Astrocyte (in vitro differentiated cells and primary cell): ENCODE measurements around the gene SORT1. TPM values are rescaled to one million over a fixed set of nuclear protein-coding genes. Genes with fewer than 3 reads are reported as not detected.

ENCODE experiments used
- DNase-seq: peaks from one replicate; pipeline ENCODE4 v3.0.0-alpha.2; 2010; ENCODE audit warnings: low read depth
- FAIRE-seq: peaks from 2 replicates; lab custom pipeline; 2011; peaks lifted over from hg19 to GRCh38; lab: Jason Lieb, UNC
- H2AFZ ChIP-seq: 2 replicates; pipeline ENCODE4 v1.6.0; 2012; ENCODE audit warnings: low read depth, low read length, inconsistent platforms
- H3K27ac ChIP-seq: 2 replicates; pipeline ENCODE4 v1.5.1; 2011; ENCODE audit warnings: low read depth, low read length, inconsistent platforms
- H3K27me3 ChIP-seq: 2 replicates; pipeline ENCODE4 v1.6.0; 2011; ENCODE audit warnings: low read length, inconsistent platforms; ENCODE audit not compliant: insufficient read depth
- H3K36me3 ChIP-seq: 2 replicates; pipeline ENCODE4 v1.5.1; 2011; ENCODE audit warnings: low read length, inconsistent platforms; ENCODE audit not compliant: insufficient read depth
- H3K4me1 ChIP-seq: 2 replicates; pipeline ENCODE4 v1.5.1; 2011; ENCODE audit warnings: low read length, inconsistent platforms; ENCODE audit not compliant: insufficient read depth
- H3K4me2 ChIP-seq: 2 replicates; pipeline ENCODE4 v1.6.0; 2012; ENCODE audit warnings: low read length, inconsistent platforms
- H3K4me3 ChIP-seq: 2 replicates; pipeline ENCODE4 v1.5.1; 2011; ENCODE audit warnings: low read depth, mild to moderate bottlenecking, low read length, inconsistent platforms; ENCODE audit not compliant: insufficient read depth
- H3K79me2 ChIP-seq: 2 replicates; pipeline ENCODE4 v1.6.0; 2012; ENCODE audit warnings: mild to moderate bottlenecking, low read length, inconsistent platforms; ENCODE audit not compliant: insufficient read depth
- H3K9ac ChIP-seq: 2 replicates; pipeline ENCODE4 v1.6.0; 2012; ENCODE audit warnings: mild to moderate bottlenecking, low read length, inconsistent platforms
- H3K9me3 ChIP-seq: 2 replicates; pipeline ENCODE4 v1.5.1; 2012; ENCODE audit warnings: low read depth, mild to moderate bottlenecking, low read length, inconsistent platforms; ENCODE audit not compliant: insufficient read depth
- H4K20me1 ChIP-seq: 2 replicates; pipeline ENCODE4 v1.6.0; 2012; ENCODE audit warnings: low read length, inconsistent platforms; ENCODE audit not compliant: insufficient read depth
- H3K27ac Mint-ChIP-seq: one replicate; pipeline ENCODE4 v1.8.0; 2021; ENCODE audit warnings: mild to moderate bottlenecking, mixed read lengths; ENCODE audit not compliant: unreplicated experiment
- H3K27me3 Mint-ChIP-seq: one replicate; pipeline ENCODE4 v1.8.0; 2021; ENCODE audit warnings: low read depth, mixed read lengths; ENCODE audit not compliant: unreplicated experiment
- H3K36me3 Mint-ChIP-seq: one replicate; pipeline ENCODE4 v1.8.0; 2021; ENCODE audit warnings: low read depth, mixed read lengths; ENCODE audit not compliant: unreplicated experiment
- H3K4me1 Mint-ChIP-seq: one replicate; pipeline ENCODE4 v1.8.0; 2021; ENCODE audit warnings: low read depth, mixed read lengths; ENCODE audit not compliant: unreplicated experiment
- H3K4me3 Mint-ChIP-seq: one replicate; pipeline ENCODE4 v1.8.0; 2021; ENCODE audit warnings: mild to moderate bottlenecking, moderate library complexity, mixed read lengths; ENCODE audit not compliant: unreplicated experiment
- H3K9me3 Mint-ChIP-seq: one replicate; pipeline ENCODE4 v1.8.0; 2021; ENCODE audit warnings: mild to moderate bottlenecking, mixed read lengths; ENCODE audit not compliant: unreplicated experiment
- CTCF ChIP-seq: IDR thresholded peaks from 2 replicates; pipeline ENCODE4 v1.5.1; 2011; ENCODE audit warnings: low read depth, mild to moderate bottlenecking, inconsistent platforms, low read length, moderate library complexity; ENCODE audit not compliant: insufficient read depth
- EZH2 ChIP-seq: IDR thresholded peaks from 2 replicates; pipeline ENCODE4 v1.6.1; 2012; ENCODE audit warnings: mild to moderate bottlenecking, low read length, inconsistent platforms; ENCODE audit not compliant: insufficient read depth
- total RNA-seq: library from RNA; stranded (reverse); gene quantifications from 2 replicates; pipeline ENCODE4 v1.2.1, GENCODE V29; 2021

SORT1 gene
- total RNA-seq, 1 donor from 2014 or later, result 135 TPM

GRCh38 chr1:109265016-109265415 lies 132.7 kb downstream of the SORT1 start:
- TF ChIP-seq CTCF, result no peak
- no peak for TF ChIP-seq EZH2

GRCh38 chr1:109264379-109264755 lies 133.4 kb downstream of the SORT1 start:
- H3K36me3 Mint-ChIP-seq, result peaks cover 10% of the 10 kb centered on the region
- no peak overlapping the region for H3K27ac Mint-ChIP-seq
- no peak for TF ChIP-seq CTCF
- no peak for TF ChIP-seq EZH2
- Histone ChIP-seq H3K4me1 (peaks cover 6% of the 10 kb centered on the region), H4K20me1 (no peaks in the 10 kb centered on the region), H3K27ac (no peak overlapping the region), H3K27me3 (no peaks in the 10 kb centered on the region), H3K36me3 (no peaks in the 10 kb centered on the region), H3K4me2 (no peak overlapping the region), H3K9ac (no peak overlapping the region), H2AFZ (no peak overlapping the region), H3K79me2 (no peaks in the 10 kb centered on the region), H3K9me3 (peaks cover 6% of the 10 kb centered on the region), H3K4me3 (no peak overlapping the region)
- DNase-seq, result no peak
- H3K9me3 Mint-ChIP-seq, result peaks cover 2% of the 10 kb centered on the region
- FAIRE-seq, result no peak
- H3K27me3 Mint-ChIP-seq, result peaks cover 2% of the 10 kb centered on the region
- no peak overlapping the region for H3K4me3 Mint-ChIP-seq
- H3K4me1 Mint-ChIP-seq, result peaks cover 5% of the 10 kb centered on the region

More at GRCh38 chr1:109265016-109265415, 132.7 kb downstream of the SORT1 start:
- no peaks in the 10 kb centered on the region for H3K27me3 ChIP-seq
- H3K27ac ChIP-seq, result no peak overlapping the region
- DNase-seq (no peak), FAIRE-seq (no peak)
- H3K4me1 Mint-ChIP-seq, result peaks cover 3% of the 10 kb centered on the region
- H3K9me3 ChIP-seq, result peaks cover 6% of the 10 kb centered on the region
- H3K9ac ChIP-seq, result no peak overlapping the region
- no peaks in the 10 kb centered on the region for H4K20me1 ChIP-seq
- peaks cover 3% of the 10 kb centered on the region for H3K27me3 Mint-ChIP-seq
- H3K36me3 Mint-ChIP-seq, result peaks cover 12% of the 10 kb centered on the region
- peaks cover 2% of the 10 kb centered on the region for H3K9me3 Mint-ChIP-seq
- no peak overlapping the region for H3K4me2 ChIP-seq
- H3K79me2 ChIP-seq, result no peaks in the 10 kb centered on the region
- no peak overlapping the region for H3K4me3 ChIP-seq
- H3K4me1 ChIP-seq, result peaks cover 6% of the 10 kb centered on the region
- no peak overlapping the region for H3K4me3 Mint-ChIP-seq
- H3K36me3 ChIP-seq, result no peaks in the 10 kb centered on the region
- H3K27ac Mint-ChIP-seq, result no peak overlapping the region
- no peak overlapping the region for H2AFZ ChIP-seq

- Histone ChIP-seq H2AFZ (peak overlapping the region; percentile 39), H3K4me2 (no peak overlapping the region), H3K36me3 (no peaks in the 10 kb centered on the region), H3K9ac (no peak overlapping the region), H3K27ac (no peak overlapping the region), H3K79me2 (no peaks in the 10 kb centered on the region), H3K9me3 (peaks cover 6% of the 10 kb centered on the region), H3K4me3 (no peak overlapping the region), H3K27me3 (no peaks in the 10 kb centered on the region), H4K20me1 (no peaks in the 10 kb centered on the region), H3K4me1 (peaks cover 6% of the 10 kb centered on the region)
- H3K27me3 Mint-ChIP-seq, result peaks cover 2% of the 10 kb centered on the region
- FAIRE-seq (no peak), DNase-seq (peak; percentile 46)
- H3K4me1 Mint-ChIP-seq, result peaks cover 5% of the 10 kb centered on the region
- H3K27ac Mint-ChIP-seq, result no peak overlapping the region
- peaks cover 9% of the 10 kb centered on the region for H3K36me3 Mint-ChIP-seq
- H3K9me3 Mint-ChIP-seq, result peaks cover 2% of the 10 kb centered on the region
- TF ChIP-seq EZH2, result no peak
- TF ChIP-seq CTCF, result peak; percentile 76
- no peak overlapping the region for H3K4me3 Mint-ChIP-seq
Measured at GRCh38 chr1:109263597-109264378, 133.9 kb downstream of the SORT1 start.
